ENCODE measurements around the gene GALNT16. TPM values are rescaled to one million over a fixed set of nuclear protein-coding genes. Genes with fewer than 3 reads are reported as not detected.
A peak's percentile ranks its signal among the peaks of the same experiment; 100 is the strongest.

Gene GALNT16
- total RNA-seq, 1 donor from 2014 or later = not detected

GRCh38 chr14:69333791-69334337 lies 73.9 kb downstream of the GALNT16 start:
- Mint-ChIP-seq H3K36me3 (ENCODE audit: low read depth) (no peaks in the 10 kb centered on the region), H3K27ac (no peak overlapping the region), H3K27me3 (peaks cover 3% of the 10 kb centered on the region), H3K9me3 (no peaks in the 10 kb centered on the region), H3K4me1 (peaks cover 8% of the 10 kb centered on the region), H3K4me3 (no peak overlapping the region)
- DNase-seq = no peak
- intact Hi-C loops (cut with micrococcal nuclease) = no loop called here

GRCh38 chr14:69334576-69334975 lies 74.6 kb downstream of the GALNT16 start:
- no peaks in the 10 kb centered on the region for H3K36me3 Mint-ChIP-seq (ENCODE audit: low read depth)
- H3K4me3 Mint-ChIP-seq = no peak overlapping the region
- peaks cover 8% of the 10 kb centered on the region for H3K4me1 Mint-ChIP-seq
- H3K27ac Mint-ChIP-seq = no peak overlapping the region
- no peaks in the 10 kb centered on the region for H3K9me3 Mint-ChIP-seq
- intact Hi-C loops (cut with micrococcal nuclease) = no loop called here
- DNase-seq = no peak
- peaks cover 3% of the 10 kb centered on the region for H3K27me3 Mint-ChIP-seq

- Mint-ChIP-seq H3K27ac (no peak overlapping the region), H3K4me3 (no peak overlapping the region), H3K36me3 (ENCODE audit: low read depth) (no peaks in the 10 kb centered on the region), H3K4me1 (peaks cover 8% of the 10 kb centered on the region), H3K9me3 (no peaks in the 10 kb centered on the region), H3K27me3 (peaks cover 3% of the 10 kb centered on the region)
- intact Hi-C loops (cut with micrococcal nuclease) = no loop called here
- DNase-seq = peak; percentile 74
Measured at GRCh38 chr14:69335371-69335771, 75.4 kb downstream of the GALNT16 start.

GRCh38 chr14:69337984-69338383 lies 78.0 kb downstream of the GALNT16 start:
- Mint-ChIP-seq H3K4me1 (peaks cover 8% of the 10 kb centered on the region), H3K9me3 (no peaks in the 10 kb centered on the region), H3K27ac (no peak overlapping the region), H3K4me3 (no peak overlapping the region), H3K36me3 (ENCODE audit: low read depth) (no peaks in the 10 kb centered on the region), H3K27me3 (peaks cover 17% of the 10 kb centered on the region)
- intact Hi-C loops (cut with micrococcal nuclease) = no loop called here
- no peak for DNase-seq

- Mint-ChIP-seq H3K9me3 (no peaks in the 10 kb centered on the region), H3K4me1 (peaks cover 8% of the 10 kb centered on the region), H3K4me3 (no peak overlapping the region), H3K36me3 (ENCODE audit: low read depth) (no peaks in the 10 kb centered on the region), H3K27me3 (peaks cover 22% of the 10 kb centered on the region), H3K27ac (no peak overlapping the region)
- DNase-seq = no peak
- intact Hi-C loops (cut with micrococcal nuclease) = no loop called here
Measured at GRCh38 chr14:69339426-69339825, 79.5 kb downstream of the GALNT16 start.

- Mint-ChIP-seq H3K4me3 (no peak overlapping the region), H3K27me3 (peaks cover 23% of the 10 kb centered on the region), H3K4me1 (no peaks in the 10 kb centered on the region), H3K36me3 (ENCODE audit: low read depth) (no peaks in the 10 kb centered on the region), H3K9me3 (no peaks in the 10 kb centered on the region), H3K27ac (no peak overlapping the region)
- intact Hi-C loops (cut with micrococcal nuclease) = no loop called here
- DNase-seq = no peak
Measured at GRCh38 chr14:69342928-69343525, 83.1 kb downstream of the GALNT16 start.

- Mint-ChIP-seq H3K36me3 (ENCODE audit: low read depth) (no peaks in the 10 kb centered on the region), H3K27ac (no peak overlapping the region), H3K9me3 (no peaks in the 10 kb centered on the region), H3K27me3 (peaks cover 23% of the 10 kb centered on the region), H3K4me3 (no peak overlapping the region), H3K4me1 (no peaks in the 10 kb centered on the region)
- intact Hi-C loops (cut with micrococcal nuclease) = no loop called here
- DNase-seq = no peak
Measured at GRCh38 chr14:69344171-69344570, 84.2 kb downstream of the GALNT16 start.

GRCh38 chr14:69345402-69345801 lies 85.4 kb downstream of the GALNT16 start:
- Mint-ChIP-seq H3K27ac (no peak overlapping the region), H3K27me3 (peaks cover 23% of the 10 kb centered on the region), H3K4me1 (no peaks in the 10 kb centered on the region), H3K9me3 (no peaks in the 10 kb centered on the region), H3K4me3 (no peak overlapping the region), H3K36me3 (ENCODE audit: low read depth) (no peaks in the 10 kb centered on the region)
- no peak for DNase-seq
- intact Hi-C loops (cut with micrococcal nuclease) = no loop called here

- intact Hi-C loops (cut with micrococcal nuclease) = no loop called here
- no peak overlapping the region for H3K4me3 Mint-ChIP-seq
- H3K27ac Mint-ChIP-seq = no peak overlapping the region
- no peaks in the 10 kb centered on the region for H3K36me3 Mint-ChIP-seq (ENCODE audit: low read depth)
- no peaks in the 10 kb centered on the region for H3K9me3 Mint-ChIP-seq
- DNase-seq = peak; percentile 61
- H3K4me1 Mint-ChIP-seq = no peaks in the 10 kb centered on the region
- peaks cover 17% of the 10 kb centered on the region for H3K27me3 Mint-ChIP-seq
Measured at GRCh38 chr14:69346710-69347109, 86.8 kb downstream of the GALNT16 start.

GRCh38 chr14:69349091-69349777 lies 89.3 kb downstream of the GALNT16 start:
- Mint-ChIP-seq H3K9me3 (no peaks in the 10 kb centered on the region), H3K4me3 (no peak overlapping the region), H3K27ac (no peak overlapping the region), H3K4me1 (peaks cover 6% of the 10 kb centered on the region), H3K36me3 (ENCODE audit: low read depth) (no peaks in the 10 kb centered on the region), H3K27me3 (peaks cover 4% of the 10 kb centered on the region)
- DNase-seq = no peak
- intact Hi-C loops (cut with micrococcal nuclease) = no loop called here

- Mint-ChIP-seq H3K36me3 (ENCODE audit: low read depth) (no peaks in the 10 kb centered on the region), H3K27ac (no peak overlapping the region), H3K9me3 (no peaks in the 10 kb centered on the region), H3K4me3 (no peak overlapping the region), H3K4me1 (peaks cover 18% of the 10 kb centered on the region), H3K27me3 (peaks cover 2% of the 10 kb centered on the region)
- intact Hi-C loops (cut with micrococcal nuclease) = no loop called here
- DNase-seq = no peak
Measured at GRCh38 chr14:69350892-69351291, 90.9 kb downstream of the GALNT16 start.

GRCh38 chr14:69351385-69351784 lies 91.4 kb downstream of the GALNT16 start:
- Mint-ChIP-seq H3K27me3 (peaks cover 2% of the 10 kb centered on the region), H3K9me3 (no peaks in the 10 kb centered on the region), H3K4me1 (peaks cover 18% of the 10 kb centered on the region), H3K36me3 (ENCODE audit: low read depth) (no peaks in the 10 kb centered on the region), H3K27ac (no peak overlapping the region), H3K4me3 (no peak overlapping the region)
- intact Hi-C loops (cut with micrococcal nuclease) = no loop called here
- DNase-seq = no peak

GRCh38 chr14:69351911-69352310 lies 92.0 kb downstream of the GALNT16 start:
- H3K4me1 Mint-ChIP-seq = peaks cover 18% of the 10 kb centered on the region
- DNase-seq = no peak
- no peaks in the 10 kb centered on the region for H3K9me3 Mint-ChIP-seq
- intact Hi-C loops (cut with micrococcal nuclease) = no loop called here
- H3K36me3 Mint-ChIP-seq (ENCODE audit: low read depth) = no peaks in the 10 kb centered on the region
- H3K27me3 Mint-ChIP-seq = peaks cover 2% of the 10 kb centered on the region
- H3K4me3 Mint-ChIP-seq = no peak overlapping the region
- H3K27ac Mint-ChIP-seq = no peak overlapping the region

- no peak overlapping the region for H3K4me3 Mint-ChIP-seq
- no peaks in the 10 kb centered on the region for H3K9me3 Mint-ChIP-seq
- intact Hi-C loops (cut with micrococcal nuclease) = no loop called here
- H3K27ac Mint-ChIP-seq = no peak overlapping the region
- H3K27me3 Mint-ChIP-seq = no peaks in the 10 kb centered on the region
- no peak for DNase-seq
- peaks cover 22% of the 10 kb centered on the region for H3K4me1 Mint-ChIP-seq
- no peaks in the 10 kb centered on the region for H3K36me3 Mint-ChIP-seq (ENCODE audit: low read depth)
Measured at GRCh38 chr14:69353168-69353567, 93.2 kb downstream of the GALNT16 start.

All from activated CD4-positive, alpha-beta T cell treated with anti-CD3 and anti-CD28 coated beads, Interleukin-2, amount 10 ng/mL, durations not matched to agents 24 days and 14 days (primary cell).